Measurements from ENCODE around the gene TTC21A.

TTC21A gene

DNA sequence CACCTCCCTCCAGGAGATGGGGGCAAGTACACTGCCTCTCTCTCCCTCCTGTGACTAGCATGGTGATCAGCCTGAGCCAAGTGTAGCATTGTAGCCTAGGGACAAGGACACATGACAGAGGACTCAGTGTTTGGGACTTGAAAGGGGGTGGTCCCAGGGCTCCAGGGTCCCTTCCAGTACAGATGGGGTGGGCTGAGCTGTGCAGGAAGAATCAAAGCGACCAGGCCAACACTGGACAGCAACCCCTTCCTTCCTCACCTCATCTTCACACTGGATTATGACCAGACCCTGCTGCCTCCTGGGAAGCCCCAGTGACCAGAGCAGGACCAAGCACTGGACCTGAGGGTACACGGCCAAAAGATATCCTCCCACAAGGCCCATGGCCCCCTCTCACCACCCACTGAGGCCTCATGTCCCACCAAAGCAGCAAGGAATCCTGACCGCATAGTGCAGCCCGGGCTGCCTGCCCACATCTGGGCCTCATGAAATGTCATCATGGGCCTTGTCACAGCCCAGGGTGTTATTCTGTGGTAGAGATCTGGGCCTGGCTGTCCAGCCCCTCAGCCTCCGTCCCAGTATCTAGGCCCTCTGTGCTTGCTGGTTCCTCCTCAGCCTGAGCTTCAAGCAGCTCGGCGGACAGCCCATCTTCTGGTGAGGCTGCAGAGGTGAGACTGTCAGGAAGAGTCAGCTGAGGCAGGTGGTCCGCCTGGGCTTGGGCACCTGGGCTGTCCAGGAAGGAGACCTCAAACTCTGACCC is 9.6 kb upstream of the TTC21A start:
- DNase-seq (ENCODE audit: low read depth in 2 of 2), result no peak

DNA sequence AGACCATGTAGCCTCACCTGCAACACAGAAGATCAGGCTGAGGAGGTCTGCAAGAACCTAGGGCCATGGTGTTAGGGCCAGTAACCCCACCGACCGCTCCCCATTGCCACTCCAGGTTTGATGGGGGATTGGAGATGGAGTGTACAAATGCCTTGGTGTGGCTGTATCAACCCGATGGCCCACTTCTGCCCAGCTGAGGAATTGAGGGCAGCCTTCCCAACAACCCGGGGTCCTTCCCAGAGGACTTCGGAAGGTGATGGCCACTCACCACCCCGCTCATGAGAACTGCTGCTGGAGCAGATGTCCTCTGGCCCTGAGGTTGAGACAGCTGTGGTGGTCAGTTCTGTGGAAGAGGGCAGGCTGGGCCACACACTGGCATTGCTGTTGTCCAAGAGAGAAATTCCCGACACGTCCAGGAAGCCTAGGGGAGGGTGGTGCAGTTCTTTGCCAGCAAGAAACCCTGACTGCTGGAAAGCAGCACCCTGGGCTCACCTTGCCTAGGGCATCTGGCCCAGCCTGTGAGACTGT is 8.9 kb upstream of the TTC21A start:
- no peak for DNase-seq (ENCODE audit: low read depth in 2 of 2)

DNA sequence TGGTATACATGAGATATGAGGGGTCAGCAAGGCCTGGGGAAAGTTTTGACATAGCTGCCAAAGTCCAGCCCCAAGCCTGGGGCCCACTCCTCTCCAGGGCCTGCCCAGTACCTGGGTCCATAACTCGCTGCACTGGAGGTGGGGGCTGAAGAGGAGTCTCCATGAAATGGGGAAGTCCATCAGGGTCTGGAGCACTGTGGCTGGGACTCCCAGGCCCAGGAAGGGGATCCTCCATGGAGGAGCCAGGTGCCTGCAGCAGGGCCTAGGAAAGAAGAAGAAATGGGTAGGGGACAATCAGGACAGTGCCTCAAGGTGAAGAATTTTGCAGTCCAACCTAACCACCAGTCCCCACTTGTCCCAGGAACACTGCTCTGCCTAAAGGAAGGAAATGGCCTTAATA is 8.2 kb upstream of the TTC21A start:
- no peak for DNase-seq (ENCODE audit: low read depth in 2 of 2)

DNA sequence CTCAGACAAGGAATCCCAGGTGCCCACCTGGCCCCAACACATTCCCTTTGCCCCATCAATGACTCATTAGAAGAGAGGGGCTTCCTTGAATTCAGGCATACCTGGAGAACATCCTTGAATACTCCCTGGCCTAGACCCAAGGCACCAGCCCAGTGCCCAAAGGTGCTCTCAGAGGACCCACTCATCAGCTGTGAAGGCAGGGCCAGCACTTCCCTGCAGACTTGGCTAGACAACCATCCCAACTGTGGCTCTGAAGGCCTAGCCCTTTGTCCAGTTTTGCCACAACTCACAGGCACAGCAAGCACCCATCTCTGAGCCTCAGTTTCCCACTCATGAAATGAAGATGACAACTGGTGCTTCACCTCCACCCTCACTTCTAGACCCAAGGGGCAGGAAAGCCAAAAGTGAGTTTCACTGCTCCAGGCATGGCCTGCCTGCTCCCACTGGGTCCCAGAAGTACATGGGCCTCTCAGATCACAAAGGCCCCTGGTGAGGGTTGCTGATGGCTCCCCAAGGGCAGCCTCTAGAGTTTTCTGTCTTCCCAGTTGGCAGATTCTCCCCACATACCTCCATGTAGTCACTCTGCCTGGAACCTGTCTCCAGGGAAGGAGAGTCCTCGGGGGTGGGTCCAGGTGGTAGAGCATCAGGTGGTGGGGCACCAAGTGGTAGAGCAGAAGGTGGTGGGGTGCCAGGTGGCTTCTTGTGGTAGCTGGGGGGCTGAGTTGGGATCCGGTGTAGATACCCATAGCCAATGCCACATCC is 7.6 kb upstream of the TTC21A start:
- DNase-seq (ENCODE audit: low read depth in 2 of 2), result no peak

DNA sequence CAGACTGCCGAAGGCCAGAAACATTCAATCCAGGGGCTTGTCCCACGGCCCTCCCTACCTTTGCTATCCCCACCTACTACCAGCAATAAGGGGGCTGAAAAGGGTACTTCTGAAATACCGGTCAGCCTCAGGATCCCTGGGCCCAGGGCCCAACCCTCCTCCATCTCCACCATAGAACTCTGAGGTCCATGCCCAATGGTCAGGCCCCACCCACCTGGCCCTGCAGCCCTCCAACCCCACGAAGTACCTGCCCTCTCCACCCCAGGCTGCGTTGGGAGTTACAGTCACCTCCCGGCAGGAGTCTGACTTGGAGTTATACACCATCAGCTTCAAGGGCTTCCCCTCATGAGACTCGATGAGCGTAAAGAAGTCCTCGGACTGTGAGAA is 7.0 kb upstream of the TTC21A start:
- no peak for DNase-seq (ENCODE audit: low read depth in 2 of 2)

DNA sequence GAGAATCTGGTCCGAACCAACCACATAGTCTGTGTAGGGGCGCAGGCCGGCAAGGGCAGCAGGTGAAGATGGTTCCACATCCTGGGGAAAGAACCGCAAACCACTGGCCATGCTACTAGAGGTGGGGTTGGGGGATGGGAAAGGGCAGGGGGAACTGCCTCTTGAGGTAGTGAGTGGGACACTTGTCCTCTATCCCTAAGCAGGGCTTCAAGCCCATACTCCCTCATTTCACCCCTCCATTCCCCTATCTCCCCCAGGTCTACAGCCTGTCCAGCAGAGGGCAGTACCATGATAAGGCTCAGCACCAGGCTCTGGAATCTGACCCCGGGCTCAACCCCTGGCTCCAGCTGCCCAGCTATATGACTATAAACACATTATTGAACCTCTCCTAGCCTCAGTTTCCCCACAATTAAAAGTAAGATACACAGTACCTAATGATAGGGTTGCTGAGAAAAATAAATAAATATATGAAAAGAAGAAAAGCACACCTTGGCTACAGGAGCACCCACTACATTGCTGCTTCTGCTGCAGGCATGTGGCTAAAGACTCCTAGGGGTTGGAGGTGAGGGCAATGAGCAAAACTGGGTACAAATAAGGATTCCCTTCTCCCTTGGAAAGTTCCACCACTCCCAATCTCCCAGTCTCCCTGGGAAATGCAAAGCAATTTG is 6.3 kb upstream of the TTC21A start:
- peak in 1 of 2 donors; percentile 8 for DNase-seq (ENCODE audit: low read depth in 2 of 2)

DNA sequence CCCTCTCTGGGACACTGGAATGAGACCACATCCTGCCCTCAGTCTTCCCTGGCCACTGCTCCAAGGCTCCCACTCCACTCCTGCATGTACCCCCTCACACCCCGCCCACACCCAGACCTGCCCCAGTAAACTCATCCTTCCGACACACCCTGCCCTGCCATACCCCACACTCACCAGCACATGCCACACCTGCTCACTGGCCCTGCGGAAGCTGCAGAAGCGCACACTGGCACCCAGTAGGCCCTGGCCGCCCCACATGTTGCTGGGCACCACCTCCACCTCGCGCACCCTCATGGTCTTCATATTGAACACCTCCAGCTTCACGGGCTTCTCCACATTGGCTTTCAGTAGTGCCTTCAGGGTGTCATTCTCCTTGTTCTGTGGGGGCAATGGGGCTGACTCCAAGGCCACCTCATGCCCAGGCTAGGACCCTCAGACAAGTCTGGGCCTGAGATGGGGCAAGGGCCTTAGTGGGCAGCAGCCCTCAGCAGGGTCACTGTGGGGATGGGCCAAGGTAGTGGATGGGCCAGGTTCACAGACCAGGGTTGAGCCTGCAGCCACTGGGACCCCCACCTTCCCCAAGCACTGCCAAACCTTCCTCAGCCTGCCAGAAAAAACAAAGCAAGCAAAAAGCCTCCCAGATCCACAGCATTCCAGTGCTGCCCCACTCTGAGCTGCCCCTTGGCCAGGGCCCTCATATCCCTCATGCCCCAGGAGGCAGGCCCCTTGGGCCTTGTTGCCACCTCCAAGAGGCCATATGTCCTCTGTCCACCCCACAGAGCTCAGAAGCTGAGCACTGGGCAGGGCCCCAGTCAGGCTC is 4.8 kb upstream of the TTC21A start:
- no peak for DNase-seq (ENCODE audit: low read depth in 2 of 2)

DNA sequence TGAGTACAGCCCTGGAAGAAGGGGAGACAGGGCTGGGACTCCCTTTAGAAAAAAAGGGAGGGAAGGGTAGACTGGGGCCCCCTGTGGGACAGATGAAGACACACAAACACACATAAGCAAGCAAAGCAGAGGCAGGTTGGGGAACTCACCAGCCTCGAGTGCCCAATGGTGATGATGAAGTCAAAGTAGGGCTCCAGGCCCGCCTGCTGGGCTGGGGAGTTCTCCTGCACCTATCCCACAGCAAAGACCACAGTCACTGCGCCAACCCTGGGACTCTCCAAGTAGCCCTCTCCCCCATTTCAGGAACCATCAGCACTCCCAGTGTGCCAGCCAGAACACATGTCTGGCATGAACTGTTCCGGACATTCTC is 4.2 kb upstream of the TTC21A start:
- no peak for DNase-seq (ENCODE audit: low read depth in 2 of 2)

DNA sequence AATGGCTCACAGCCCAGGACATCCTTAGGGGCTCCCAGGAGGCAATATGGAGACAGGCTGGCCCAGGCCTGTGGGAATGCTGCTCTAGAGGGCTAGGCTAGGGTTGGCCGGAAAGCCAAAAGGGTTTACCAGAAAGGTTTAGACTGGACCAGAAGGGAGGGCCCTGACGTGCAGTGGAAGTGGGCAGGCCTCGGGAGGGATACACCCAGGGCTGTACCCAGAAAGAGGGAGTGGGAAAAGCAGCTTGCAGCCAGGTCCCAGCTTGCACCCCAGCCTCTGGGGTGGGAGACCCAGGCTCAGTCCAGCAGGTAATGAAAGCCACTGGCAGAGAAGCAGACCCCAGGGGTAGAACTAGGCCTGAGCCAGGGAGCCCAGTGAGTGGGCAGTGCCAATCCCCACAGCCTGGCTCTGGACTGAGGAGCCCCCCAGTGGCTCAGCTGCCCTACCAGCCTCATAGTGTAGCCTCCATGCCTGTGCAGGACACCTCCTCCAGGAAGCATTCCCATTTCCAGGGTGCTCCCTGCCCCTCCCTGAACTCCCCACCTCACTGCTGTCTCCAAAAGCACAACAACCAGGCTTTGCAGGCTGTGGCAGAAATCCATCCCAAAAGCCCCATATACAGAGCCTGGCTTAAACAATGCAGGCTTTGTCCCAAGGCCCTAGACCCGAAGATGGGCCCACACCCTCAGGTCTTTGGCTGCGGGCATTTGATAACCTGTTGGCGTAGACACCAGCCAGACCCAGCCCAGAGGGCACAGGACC is 3.5 kb upstream of the TTC21A start:
- no peak for DNase-seq (ENCODE audit: low read depth in 2 of 2)

DNA sequence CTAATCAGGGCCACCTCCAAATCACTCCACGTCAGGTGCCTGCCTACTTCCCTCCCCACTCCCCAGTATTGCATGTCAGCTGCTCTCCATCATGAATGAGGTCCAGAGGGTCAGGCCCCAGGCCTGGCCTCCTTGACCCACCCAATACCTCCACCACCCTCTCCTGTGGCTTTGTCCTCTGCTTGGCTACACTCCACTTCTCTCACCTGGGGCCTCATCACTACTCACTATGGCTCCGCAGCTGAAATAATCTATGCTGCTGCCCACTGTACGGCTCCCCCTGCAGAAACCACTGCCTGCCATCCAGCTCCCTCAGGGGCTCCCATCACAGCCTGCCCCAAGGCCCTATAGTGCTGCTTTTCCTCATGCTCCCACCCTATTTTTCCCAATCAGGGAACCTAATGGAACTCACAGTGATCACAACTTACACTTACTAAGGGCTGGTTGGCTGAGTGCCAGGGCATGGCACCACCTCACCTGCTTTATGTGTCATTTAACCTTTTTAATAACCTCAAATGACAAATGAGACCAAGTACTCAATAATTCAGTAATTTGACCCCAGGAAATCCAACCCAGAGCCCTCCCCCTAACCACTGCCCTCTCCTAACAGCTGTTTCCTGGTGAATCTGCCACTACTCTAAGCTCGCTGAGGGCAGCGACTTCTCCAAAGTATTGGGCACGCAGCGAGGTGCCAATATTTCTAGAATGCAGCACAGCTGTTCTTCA is 2.4 kb upstream of the TTC21A start:
- no peak for DNase-seq (ENCODE audit: low read depth in 2 of 2)

DNA sequence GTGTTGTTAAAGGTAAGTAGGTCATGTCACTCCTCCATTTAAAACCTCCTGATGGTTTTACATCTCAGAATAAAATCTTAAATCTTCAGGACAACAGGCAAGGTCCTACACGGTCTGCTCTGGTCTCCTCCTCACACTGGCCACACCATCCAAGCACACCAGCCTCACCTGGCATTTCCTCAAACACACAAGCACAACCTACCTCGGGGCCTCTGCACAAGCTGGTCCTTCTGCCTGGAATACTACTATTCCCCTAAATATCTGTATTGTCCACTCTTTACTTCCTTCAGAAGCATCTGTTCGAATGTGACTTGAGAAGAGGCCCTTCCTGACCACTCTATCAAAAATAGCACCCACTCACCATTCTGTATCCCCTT is 1.8 kb upstream of the TTC21A start:
- DNase-seq (ENCODE audit: low read depth in 2 of 2), result no peak

DNA sequence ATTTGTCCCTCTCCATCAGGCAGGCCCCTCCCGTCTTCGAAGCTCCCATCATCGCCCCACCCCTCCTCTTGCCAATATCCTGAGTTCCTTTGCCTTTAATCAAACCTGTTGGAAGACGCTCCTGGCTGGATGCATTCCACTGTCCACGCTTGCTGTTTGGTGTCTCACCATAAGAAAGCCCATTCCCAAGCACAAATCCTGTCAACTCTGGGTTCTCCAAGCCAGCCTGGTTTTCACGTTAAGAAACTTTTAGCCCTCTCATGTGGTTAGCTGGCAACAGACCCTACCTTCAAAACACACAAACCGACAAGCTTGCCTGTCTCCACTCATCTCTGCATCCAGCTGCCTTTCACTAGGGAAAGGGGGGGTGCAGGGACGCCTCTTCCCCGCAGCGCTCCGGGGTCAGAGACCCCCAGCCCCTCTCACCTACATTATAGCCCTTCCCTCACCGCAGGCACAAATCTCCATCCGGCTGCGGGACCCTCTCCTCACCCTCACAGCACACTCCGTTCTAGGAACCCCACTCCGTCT is 1.1 kb upstream of the TTC21A start:
- DNase-seq (ENCODE audit: low read depth in 2 of 2), result no peak

DNA sequence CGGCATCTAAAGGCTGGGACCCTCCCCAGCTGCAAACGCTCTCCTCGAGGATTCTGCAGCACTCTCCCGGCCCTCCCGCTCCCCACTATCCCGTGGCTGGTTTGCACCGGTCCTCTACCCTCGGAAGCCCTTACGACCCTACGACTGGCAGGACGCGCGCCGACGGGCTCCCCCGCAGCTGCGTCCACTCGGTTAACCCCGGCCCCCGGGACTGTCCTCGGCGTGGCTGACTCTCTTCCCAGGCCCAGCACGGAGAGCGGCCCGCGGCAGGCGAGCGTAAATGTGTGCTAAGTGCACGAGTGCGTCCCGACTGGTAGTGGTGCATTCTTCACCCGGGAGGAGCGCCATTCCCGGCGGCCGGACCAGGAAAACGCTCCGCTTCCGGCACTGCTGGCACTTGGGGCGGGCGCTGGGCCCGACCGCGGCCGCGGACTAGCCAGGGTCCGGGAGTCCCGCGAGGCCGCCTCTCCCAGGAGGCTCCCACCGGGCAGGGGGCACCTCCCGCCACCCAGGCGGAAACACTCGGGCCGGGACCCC is 561 bp upstream of the TTC21A start:
- DNase-seq (ENCODE audit: low read depth in 2 of 2), result no peak

DNA sequence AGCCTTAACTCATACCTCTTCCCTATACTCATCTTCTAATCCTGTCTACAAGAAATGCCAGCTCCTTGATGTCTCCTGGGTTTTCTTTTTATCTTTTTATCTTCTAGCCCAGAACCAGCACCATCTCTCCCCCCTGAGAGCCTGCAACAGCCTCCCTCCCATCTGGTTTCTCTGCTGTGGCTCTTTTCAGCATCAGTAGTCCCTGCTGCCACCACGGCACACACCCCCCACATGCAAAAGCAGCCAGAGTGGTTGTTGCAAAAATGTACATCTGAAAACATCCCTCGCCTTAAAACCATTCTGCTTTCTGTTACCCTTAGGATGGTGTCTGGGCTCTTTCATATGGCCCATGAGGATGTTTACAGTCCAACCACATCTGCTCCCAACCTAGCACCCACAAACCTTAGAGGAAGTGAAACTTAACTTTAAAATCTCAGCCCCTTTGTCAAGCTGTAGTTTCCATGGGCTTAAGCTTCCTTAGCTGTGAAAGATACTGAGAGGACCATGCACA is 775 bp downstream of the TTC21A start:
- DNase-seq (ENCODE audit: low read depth in 2 of 2), result no peak

DNA sequence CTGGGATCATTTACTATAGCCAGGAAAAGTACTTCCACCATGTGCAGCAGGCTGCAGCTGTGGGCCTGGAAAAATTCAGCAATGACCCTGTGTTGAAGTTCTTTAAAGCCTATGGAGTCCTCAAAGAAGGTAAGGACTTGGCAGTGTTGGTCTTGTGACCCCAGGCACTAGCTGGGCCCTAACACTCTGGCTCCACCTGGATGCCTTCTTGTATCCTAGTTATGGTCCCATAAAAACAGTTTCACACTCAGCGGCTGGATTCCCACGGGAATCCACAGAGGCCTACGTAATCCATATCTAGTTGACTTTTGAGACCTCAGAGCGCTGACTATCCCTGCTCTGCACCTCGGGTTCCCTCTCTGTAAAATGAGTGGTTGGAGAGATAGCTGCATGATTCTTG is 1.6 kb downstream of the TTC21A start:
- DNase-seq (ENCODE audit: low read depth in 2 of 2), result no peak

DNA sequence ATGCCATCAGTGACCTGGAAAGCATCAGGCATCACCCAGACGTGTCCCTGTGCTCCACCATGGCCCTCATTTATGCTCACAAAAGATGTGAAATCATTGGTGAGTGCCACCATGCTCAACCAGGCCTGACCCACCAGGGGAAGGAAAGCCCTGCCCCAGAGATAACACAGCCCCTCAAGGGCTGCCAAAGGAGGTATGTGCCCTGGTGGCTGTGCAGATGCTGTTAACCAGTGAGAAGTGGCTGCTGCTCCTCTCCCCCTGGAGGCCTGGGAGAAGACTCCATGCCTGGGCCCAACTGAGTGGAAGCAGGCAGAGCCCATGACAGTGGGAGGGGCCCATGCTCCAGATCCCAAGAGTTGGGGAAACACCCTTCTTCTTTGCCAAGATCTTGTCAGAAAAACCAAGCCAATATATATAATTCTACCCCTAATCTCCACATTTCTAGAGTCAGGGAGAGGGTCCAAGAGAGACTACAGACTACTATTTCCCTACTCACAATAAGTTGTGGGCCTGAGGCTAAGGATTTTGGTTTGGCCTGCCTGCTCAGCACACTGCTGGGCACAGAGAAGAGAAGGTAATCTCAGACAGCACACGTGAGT is 2.7 kb downstream of the TTC21A start:
- DNase-seq (ENCODE audit: low read depth in 2 of 2), result no peak

DNA sequence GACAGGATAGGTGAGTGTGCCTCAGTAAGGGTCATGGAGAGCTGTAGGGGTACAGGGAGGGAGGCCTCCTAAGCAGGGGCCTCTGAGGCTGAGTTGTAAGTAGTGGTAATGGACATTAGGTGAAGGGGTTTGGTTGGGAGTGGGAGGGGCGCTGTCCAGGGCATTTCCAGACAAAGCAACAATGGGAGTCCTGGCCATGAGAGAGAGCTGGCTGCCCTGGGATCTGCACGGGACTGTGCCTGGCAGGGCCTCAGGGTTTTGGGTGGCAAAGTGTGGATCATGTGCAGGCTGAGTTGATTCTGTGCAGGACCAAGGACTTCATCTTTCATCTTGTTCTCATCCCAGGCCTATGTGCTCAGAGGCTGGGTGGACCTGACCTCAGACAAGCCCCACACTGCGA is 4.6 kb downstream of the TTC21A start:
- DNase-seq (ENCODE audit: low read depth in 2 of 2), result no peak

DNA sequence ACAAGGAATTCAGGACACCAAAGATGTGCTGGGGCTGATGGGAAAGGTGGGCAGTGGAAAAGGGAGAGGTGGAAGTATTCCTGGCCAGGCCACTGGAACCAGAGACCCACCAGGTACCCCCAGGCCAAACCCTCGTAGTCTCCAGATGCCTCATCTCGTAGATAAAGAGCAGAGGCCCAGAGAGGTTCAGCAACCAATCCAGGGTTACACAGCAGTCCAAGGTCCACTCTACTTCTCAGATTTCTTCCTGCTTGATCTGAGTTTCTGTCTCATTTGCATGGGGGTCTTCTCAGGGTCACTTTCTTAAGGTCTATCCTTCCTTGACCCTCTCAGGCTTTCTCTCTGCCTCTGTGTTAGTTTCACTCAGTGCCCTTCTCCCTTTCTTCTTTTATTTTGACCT is 5.1 kb downstream of the TTC21A start:
- DNase-seq (ENCODE audit: low read depth in 2 of 2), result no peak

DNA sequence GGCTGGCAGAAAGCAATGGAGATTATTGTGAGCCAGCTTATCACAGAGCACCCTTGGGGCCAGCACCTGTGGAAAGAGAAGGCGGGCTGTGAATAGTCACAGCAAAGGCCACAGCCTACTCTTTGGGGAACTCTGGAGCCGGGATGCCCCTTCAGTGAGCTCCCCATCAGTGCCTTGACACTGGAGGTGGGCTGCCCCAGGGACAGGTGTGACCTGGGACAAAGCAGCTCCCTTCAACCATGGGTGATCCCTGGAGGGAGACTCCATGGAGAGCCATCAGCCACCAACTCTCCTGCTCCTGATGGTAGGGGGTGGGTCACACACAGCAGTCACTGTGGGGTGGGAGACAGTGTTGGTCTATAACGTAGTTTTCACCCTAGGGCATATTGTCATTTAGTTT is 5.8 kb downstream of the TTC21A start:
- DNase-seq (ENCODE audit: low read depth in 2 of 2), result no peak

All from stimulated activated CD8-positive, alpha-beta memory T cell treated with anti-CD3 and anti-CD28 coated beads, Interleukin-7, amount 100 ng/mL, for 4 hours (primary cell).